GM12878 (cell line): Measurements from ENCODE around the gene PFKL. TPM values are rescaled to one million over a fixed set of nuclear protein-coding genes. Genes with fewer than 3 reads are reported as not detected.

Source experiments
- ATAC-seq: fragments of 200-7000 bp; cut with Tn5 transposase; 3 replicates; pipeline ENCODE4 v1.9.1; 2020; ENCODE audit warnings: mild to moderate bottlenecking, moderate library complexity
- BruUV-seq: library from RNA; stranded (reverse); fragments of 400-500 nt; replicated peaks from 2 replicates; lab custom pipeline; 2021; lab: Mats Ljungman, UMichigan
- CTCF ChIA-PET: fragments of 300-600 bp; sonication (Branson Sonifier 250); formaldehyde crosslinking; extraction: SDS; loops from one replicate; lab custom pipeline; 2021; ENCODE audit warnings: inconsistent platforms; lab: Yijun Ruan, JAX
- POLR2A ChIA-PET: fragments of 350-600 bp; formaldehyde crosslinking; extraction: SDS; loops from one replicate; lab custom pipeline; 2021; ENCODE audit warnings: inconsistent platforms; lab: Charles Lee
- RAD21 ChIA-PET: fragments of 300-600 bp; sonication (Branson Sonifier 250); formaldehyde crosslinking; loops from one replicate; lab custom pipeline; 2023; ENCODE audit warnings: antibody characterized with exemption; ENCODE audit not compliant: unreplicated experiment; lab: Charles Lee
- SMC1A ChIA-PET: fragments of 300-600 bp; sonication (Branson Sonifier 250); formaldehyde crosslinking; loops from one replicate; lab custom pipeline; 2023; ENCODE audit not compliant: unreplicated experiment, uncharacterized antibody; lab: Charles Lee
- DNase-seq: peaks from one replicate; pipeline ENCODE4 v3.0.0-alpha.2; 2011; ENCODE audit warnings: low read depth, low spot score
- FAIRE-seq: peaks from 3 replicates; lab custom pipeline; 2011; peaks lifted over from hg19 to GRCh38; lab: Jason Lieb, UNC
- H2AFZ ChIP-seq: 2 replicates; pipeline ENCODE4 v1.6.0; 2011; ENCODE audit warnings: low read depth, low read length, control low read depth; ENCODE audit not compliant: control insufficient read depth
- H3K27ac ChIP-seq: 2 replicates; pipeline ENCODE4 v1.5.1; 2011; ENCODE audit warnings: control low read depth; ENCODE audit not compliant: control insufficient read depth, insufficient read depth
- H3K27me3 ChIP-seq, 2 experiments: replicated peaks in 1 of 2; 2 replicates each; pipeline versions ENCODE4 v1.6.0 to v1.6.1; 2011; ENCODE audit warnings: low read length in 1 of 2; ENCODE audit not compliant: control insufficient read depth in 2 of 2, insufficient read depth in 2 of 2
- H3K36me3 ChIP-seq, 2 experiments: 2 replicates each; pipeline ENCODE4 v1.5.1; 2011; ENCODE audit warnings: low read length in 1 of 2; ENCODE audit not compliant: control insufficient read depth in 2 of 2, insufficient read depth in 2 of 2
- H3K4me1 ChIP-seq: 2 replicates; pipeline ENCODE4 v1.6.1; 2011; ENCODE audit warnings: mild to moderate bottlenecking, low read length, moderate library complexity, mixed read lengths; ENCODE audit not compliant: control insufficient read depth, insufficient read depth
- H3K4me2 ChIP-seq: 2 replicates; pipeline ENCODE4 v1.6.0; 2011; ENCODE audit warnings: control low read depth; ENCODE audit not compliant: control insufficient read depth, insufficient read depth
- H3K4me3 ChIP-seq: fragments of 200-600 bp; sonication (generic); 2 replicates; pipeline ENCODE4 v1.5.1; 2016
- H3K79me2 ChIP-seq: 2 replicates; pipeline ENCODE4 v1.6.0; 2011; ENCODE audit warnings: low read length; ENCODE audit not compliant: control insufficient read depth, insufficient read depth
- H3K9ac ChIP-seq: 2 replicates; pipeline ENCODE4 v1.8.0; 2011; ENCODE audit warnings: low read length, control low read depth, mixed read lengths; ENCODE audit not compliant: control insufficient read depth, insufficient read depth
- H3K9me3 ChIP-seq: replicated peaks from 3 replicates; pipeline ENCODE4 v1.5.1; 2011; ENCODE audit warnings: mild to moderate bottlenecking, low read length; ENCODE audit not compliant: control insufficient read depth, insufficient read depth
- H4K20me1 ChIP-seq: 2 replicates; pipeline ENCODE4 v1.6.0; 2011; ENCODE audit not compliant: control insufficient read depth, insufficient read depth
- ASH2L ChIP-seq: fragments of 300-600, 200-600 bp; sonication (generic); IDR thresholded peaks from 2 replicates; pipeline ENCODE4 v1.6.1; 2017; ENCODE audit warnings: low read depth, mild to moderate bottlenecking, borderline replicate concordance
- ATF7 ChIP-seq: fragments of 450-650 bp; IDR thresholded peaks from 2 replicates; pipeline ENCODE4 v1.6.1; 2016; ENCODE audit warnings: low read depth, mild to moderate bottlenecking
- CTCF ChIP-seq, 3 experiments: IDR thresholded peaks in 2 of 3; conservative IDR thresholded peaks in 1 of 3; 2 replicates each; pipeline ENCODE4 v1.5.1; 2011; ENCODE audit warnings: low read depth in 3 of 3, low read length in 3 of 3, mild to moderate bottlenecking in 3 of 3, control low read depth in 2 of 3, moderate library complexity in 2 of 3, inconsistent platforms in 1 of 3, mixed read lengths in 1 of 3; ENCODE audit not compliant: control insufficient read depth in 2 of 3, insufficient read depth in 1 of 3; ENCODE audit errors: extremely low read depth in 1 of 3
- MEF2B ChIP-seq: fragments of 450-650 bp; IDR thresholded peaks from 2 replicates; pipeline ENCODE4 v1.6.1; 2018; ENCODE audit warnings: mild to moderate bottlenecking, moderate library complexity; ENCODE audit not compliant: partially characterized antibody, poor library complexity, severe bottlenecking
- MLLT1 ChIP-seq: fragments of 450-650 bp; IDR thresholded peaks from 2 replicates; pipeline ENCODE4 v1.6.1; 2016; ENCODE audit warnings: mild to moderate bottlenecking
- MYB ChIP-seq: fragments of 150-350 bp; IDR thresholded peaks from 2 replicates; pipeline ENCODE4 v1.6.1; 2014; ENCODE audit warnings: mild to moderate bottlenecking, low read depth, low read length, borderline replicate concordance
- RELB ChIP-seq: fragments of 450-650 bp; IDR thresholded peaks from 2 replicates; pipeline ENCODE4 v1.6.1; 2017; ENCODE audit warnings: low read depth, mild to moderate bottlenecking, moderate library complexity
- SIN3A ChIP-seq: IDR thresholded peaks from 2 replicates; pipeline ENCODE4 v1.6.1; 2012; ENCODE audit warnings: low read depth, low read length, improper control_type of control experiment
- WGBS: methylation state at CpG from one replicate; pipeline ENCODE4 v1.1.6; 2016; ENCODE audit warnings: low lambda C conversion rate; ENCODE audit not compliant: insufficient replicate concordance, insufficient coverage; ENCODE audit errors: missing lambda C conversion rate; 5-methylcytosine and 5-hydroxymethylcytosine counted together
- in situ Hi-C: fragments of 300-500 bp; cut with MboI; formaldehyde crosslinking; loops from 9 replicates; pipeline ENCODE4 v1.14.3; 2018; ENCODE audit warnings: mixed read lengths
- intact Hi-C: fragments of 100-400 bp; cut with micrococcal nuclease; formaldehyde crosslinking; loops from one replicate; pipeline ENCODE4 v1.14.2; 2022; ENCODE audit not compliant: unreplicated experiment
- polyA plus RNA-seq, 11 experiments: library from polyadenylated mRNA; depleted of rRNA in 4 of 11; unstranded in 6 of 11; stranded (reverse) in 5 of 11; fragments of >200 nt; fragmentation: Nextera tagmentation in 4 of 11; fragmentation: Illumina TruSeq in 1 of 11; extraction: Ambion mirVana in 4 of 11; extraction: Trizol in 1 of 11; gene quantifications; 1 replicate in 1 of 11; 2 replicates in 10 of 11; pipeline versions ENCODE4 v1.2.1 to v1.2.3, GENCODE V29; 2011 to 2016; ENCODE audit warnings: inconsistent platforms in 2 of 11, missing spikeins in 2 of 11, low read depth in 1 of 11
- total RNA-seq, 4 experiments: library from RNA; depleted of rRNA in 3 of 4; stranded (reverse); fragments of >200 nt in 3 of 4; fragmentation: Illumina TruSeq in 1 of 4; extraction: Trizol in 1 of 4; gene quantifications; 2 replicates each; pipeline versions ENCODE4 v1.2.1 to v1.2.3, GENCODE V29; 2013 to 2021

PFKL gene
- total and polyA plus RNA-seq, 10 of the 15 experiments (the other 5 are each of a cell fraction or from before 2014, with no cell fraction given) = 1.2 to 192 (median 112) TPM

- DNase-seq (no peak), ATAC-seq (no peak), FAIRE-seq (no peak)
- Histone ChIP-seq H4K20me1 (no peaks in the 10 kb centered on the region), H3K36me3 (no peaks in the 10 kb centered on the region), H3K4me1 (peaks cover 6% of the 10 kb centered on the region; the same call in 1 of the 2 replicates), H3K9me3 (no peaks in the 10 kb centered on the region), H3K4me3 (no peak overlapping the region), H2AFZ (no peak overlapping the region), H3K4me2 (no peak overlapping the region), H3K27ac (no peak overlapping the region), H3K27me3 (no peaks in the 10 kb centered on the region), H3K79me2 (no peaks in the 10 kb centered on the region), H3K9ac (no peak overlapping the region)
- TF ChIP-seq MYB (no peak), ASH2L (no peak), SIN3A (no peak), MLLT1 (no peak), ATF7 (no peak), CTCF (IDR thresholded peaks at IDR 0.05 in 2 of 3, conservative IDR thresholded peaks at IDR 0.05 in 1 of 3; ENCODE audit: control insufficient read depth in 2 of 3, extremely low read depth in 1 of 3, insufficient read depth in 1 of 3, low read depth in 3 of 3, low read length in 3 of 3) (no peak), RELB (no peak), MEF2B (no peak)
- SMC1A ChIA-PET = no interaction called here
- RAD21 ChIA-PET = no interaction called here
- no TSS peak for BruUV-seq
- in situ Hi-C loops (no loop called here), intact Hi-C loops (no loop called here)
- CTCF ChIA-PET = no interaction called here
- 32% methylated on average over 11 of the region's 11 CpGs for WGBS
- POLR2A ChIA-PET = interaction anchor here (1.3 kb wide), 1 partner anchor 12 kb away, joined by 3 read pairs; no protein-coding TSS in a partner anchor
Measured at GRCh38 chr21:44283948-44284347, 15.9 kb upstream of the PFKL start.
